Glomerular visceral epithelial cell (primary cell): ENCODE data around the gene CHD9.
"Not testable (repeated sequence)": the region's sequence is repeated elsewhere in the genome, so short reads cannot be mapped to it uniquely, and the experiment has no call there.

Source experiments
- DNase-seq: peaks from one replicate; pipeline ENCODE4 v3.0.0-alpha.2; 2016; ENCODE audit errors: extremely low spot score

The CHD9 gene

DNA sequence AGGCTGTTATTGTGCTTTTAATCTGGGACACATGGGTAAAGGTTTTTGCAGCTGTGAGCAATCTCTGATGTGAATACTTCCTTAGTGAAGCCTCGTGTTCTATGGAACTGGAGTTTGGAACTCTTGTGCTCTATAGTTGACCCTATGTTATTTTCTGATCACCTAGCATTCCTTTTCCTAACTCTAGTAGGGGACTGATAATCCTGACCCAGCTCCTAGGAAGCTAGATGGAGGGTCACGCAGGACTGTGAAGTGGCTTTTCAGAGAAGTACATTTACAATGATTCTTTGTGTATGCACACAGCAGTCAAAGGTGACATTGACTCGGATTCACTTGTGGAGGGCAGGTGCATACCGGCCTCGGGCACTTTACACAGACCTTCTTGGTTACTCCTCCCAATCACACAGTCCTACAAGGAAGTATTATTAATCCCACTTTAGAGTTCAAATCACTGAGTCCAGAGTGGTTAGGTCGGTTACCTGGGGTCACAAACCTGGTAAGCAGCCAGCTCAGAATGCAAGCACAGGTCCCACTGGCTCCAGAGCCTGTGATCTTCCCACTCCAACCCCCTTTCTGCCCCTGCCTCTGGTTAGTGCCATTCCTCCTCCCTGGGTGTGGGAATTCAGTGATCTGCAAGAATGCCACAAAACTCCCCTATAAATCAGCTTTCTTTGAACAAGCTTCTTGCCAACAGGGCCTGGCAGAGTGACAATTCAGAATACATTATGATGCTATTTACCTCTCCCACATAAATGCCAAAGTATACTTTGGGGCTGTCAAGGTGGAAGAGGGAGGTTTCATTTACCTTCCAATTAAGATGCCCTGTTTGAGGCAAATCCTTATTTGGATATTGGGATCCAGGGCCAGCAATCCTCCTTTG, 9.2 kb upstream of the CHD9 start:
- DNase-seq, result no peak

DNA sequence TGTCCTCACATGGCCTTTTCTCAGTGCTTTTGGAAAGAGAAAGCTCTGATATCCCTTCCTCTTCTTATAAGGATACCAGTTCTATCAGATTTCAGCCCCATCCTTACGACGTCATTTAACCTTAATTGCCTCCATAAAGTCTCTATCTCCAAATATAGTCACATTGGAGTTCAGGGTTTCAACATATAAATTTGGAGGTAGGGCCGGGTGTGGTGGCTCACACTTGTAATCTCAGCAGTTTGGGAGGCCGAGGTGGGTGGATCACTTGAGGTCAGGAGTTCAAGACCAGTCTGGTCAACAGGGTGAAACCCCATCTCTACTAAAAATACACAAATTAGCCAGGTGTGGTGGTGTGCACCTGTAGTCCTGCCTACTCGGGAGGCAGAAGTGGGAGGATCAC, 7.3 kb upstream of the CHD9 start:
- DNase-seq, result not testable (repeated sequence)

DNA sequence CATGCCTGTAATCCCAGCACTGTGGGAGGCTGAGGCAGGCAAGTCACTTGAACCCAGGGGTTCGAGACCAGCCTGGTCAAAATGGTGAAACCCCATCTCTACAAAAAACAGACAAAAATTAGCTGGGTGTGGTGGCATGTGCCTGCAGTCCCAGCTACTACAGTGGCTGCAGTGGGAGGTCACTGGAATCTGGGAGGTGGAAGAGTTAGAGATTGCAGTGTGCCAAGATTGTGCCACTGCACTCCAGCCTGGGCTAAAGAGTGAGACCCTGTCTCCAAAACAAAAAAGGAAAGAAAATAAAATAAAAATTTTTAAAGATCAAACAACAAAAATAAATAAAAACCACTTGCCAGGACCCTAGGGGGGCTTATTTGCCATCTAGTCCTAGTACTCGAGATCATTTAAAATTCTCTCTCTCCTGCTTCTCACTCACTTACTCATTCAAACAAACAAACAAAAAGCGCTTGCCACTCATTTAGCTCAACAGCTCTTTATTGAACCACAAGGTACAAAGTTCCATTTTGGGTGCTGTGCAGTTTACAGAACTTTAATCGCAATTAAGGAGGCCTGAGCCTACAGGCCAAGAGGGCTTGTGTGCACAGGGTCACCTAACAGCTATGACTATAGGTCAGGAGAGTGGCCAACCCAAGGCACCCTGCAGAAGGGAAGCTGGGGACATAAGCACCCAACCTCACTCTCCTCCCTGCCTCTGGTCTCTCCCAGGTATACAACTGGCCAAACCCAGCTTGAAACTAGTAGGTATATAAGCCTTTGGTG, 6.5 kb upstream of the CHD9 start:
- DNase-seq, result no peak

DNA sequence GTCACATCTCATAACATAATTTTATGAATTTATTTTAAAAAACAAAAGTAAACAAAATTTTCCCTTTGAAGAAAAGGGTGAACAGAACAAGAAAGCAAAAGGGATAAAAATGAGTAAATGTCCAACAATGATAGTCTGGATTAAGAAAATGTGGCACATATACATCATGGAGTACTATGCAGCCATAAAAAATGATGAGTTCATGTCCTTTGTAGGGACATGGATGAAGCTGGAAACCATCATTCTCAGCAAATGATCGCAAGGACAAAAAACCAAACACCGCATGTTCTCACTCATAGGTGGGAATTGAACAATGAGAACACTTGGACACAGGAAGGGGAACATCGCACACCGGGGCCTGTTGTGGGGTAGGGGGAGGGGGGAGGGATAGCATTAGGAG, 3.5 kb upstream of the CHD9 start:
- not testable (repeated sequence) for DNase-seq

DNA sequence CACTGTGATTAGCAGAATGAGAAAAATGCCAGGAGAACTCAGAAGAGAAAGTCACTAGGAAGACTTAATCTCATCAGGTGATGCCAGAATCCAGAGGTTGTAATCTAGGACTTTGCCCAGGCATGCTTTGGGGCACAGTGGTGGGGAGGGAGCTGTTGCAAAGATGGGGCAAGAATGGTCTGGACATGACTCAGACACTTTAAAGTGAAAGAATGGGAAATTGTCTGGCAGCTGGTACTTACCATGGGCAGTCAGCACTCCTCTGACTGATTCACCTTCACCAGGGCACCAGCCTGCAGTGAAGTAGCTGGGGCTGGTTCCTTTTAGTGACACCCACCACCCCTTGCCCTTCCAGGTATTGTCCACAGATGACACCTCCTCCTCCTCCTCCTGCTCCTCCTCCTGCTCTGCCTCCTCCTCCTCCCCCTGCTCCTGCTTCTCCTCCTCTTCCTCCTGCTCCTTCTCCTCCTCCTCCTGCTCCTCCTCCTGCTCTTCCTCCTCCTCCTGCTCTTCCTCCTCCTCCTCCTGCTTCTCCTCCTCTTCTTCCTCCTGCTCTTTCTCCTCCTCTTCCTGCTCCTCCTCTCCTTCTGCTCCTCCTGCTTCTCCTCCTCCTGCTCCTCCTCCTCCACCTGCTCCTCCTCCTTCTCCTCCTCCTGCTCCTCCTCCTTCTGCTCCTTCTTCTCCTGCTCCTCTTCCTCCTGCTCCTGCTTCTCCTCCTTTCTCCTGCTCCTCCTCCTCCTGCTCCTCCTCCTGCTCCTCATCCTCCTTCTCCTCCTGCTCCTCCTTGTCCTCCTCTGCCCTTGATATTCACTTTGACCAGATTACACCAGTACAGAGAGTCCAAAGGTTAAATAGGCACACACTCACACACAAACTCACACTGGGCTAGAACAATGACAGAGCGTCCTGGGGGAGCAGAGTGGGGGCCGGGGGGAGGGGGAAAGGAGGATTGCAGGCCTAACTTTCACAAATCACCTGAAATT, 2.0 kb upstream of the CHD9 start, which contains the start of gene CHD9NB:
Gene CHD9NB (minus strand): TSS at position 379 of the 983 bp plus-strand sequence. CDS start 8,739 bp downstream, outside the sequence.
- DNase-seq, result peak; percentile 83

DNA sequence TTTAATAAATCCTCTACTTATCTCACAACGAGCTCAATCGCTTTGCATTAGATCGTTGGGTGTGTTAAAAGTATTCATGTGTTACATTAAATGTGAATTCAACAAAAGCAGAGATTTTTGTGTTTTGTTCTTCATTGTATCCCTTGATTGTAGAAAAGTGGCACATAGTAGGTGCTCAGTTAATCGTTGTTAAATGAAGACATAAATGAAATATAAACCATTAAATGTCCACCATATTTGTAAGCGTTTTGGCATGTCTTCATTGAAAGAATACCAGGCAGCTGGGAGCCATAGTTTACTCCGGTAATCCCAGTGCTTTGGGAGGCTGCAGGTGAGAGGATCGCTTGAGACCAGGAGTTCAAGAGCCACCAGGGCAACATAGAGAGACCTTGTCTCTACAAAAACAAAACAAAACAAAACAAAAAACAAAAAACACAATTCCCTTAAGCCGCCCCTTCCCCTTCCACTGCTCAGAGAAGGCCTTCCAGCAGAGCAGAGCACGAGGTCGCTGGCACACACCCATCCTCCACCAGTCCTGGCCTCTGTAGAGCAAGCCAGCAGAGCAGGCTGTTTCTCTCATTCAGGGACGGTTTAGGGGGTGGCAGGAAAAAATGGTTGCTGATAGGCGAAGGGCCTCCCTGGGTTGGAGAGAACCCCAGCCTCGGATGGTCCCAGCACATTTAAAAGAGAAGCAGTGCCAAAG, 673 bp upstream of the CHD9 start:
- DNase-seq, result no peak

DNA sequence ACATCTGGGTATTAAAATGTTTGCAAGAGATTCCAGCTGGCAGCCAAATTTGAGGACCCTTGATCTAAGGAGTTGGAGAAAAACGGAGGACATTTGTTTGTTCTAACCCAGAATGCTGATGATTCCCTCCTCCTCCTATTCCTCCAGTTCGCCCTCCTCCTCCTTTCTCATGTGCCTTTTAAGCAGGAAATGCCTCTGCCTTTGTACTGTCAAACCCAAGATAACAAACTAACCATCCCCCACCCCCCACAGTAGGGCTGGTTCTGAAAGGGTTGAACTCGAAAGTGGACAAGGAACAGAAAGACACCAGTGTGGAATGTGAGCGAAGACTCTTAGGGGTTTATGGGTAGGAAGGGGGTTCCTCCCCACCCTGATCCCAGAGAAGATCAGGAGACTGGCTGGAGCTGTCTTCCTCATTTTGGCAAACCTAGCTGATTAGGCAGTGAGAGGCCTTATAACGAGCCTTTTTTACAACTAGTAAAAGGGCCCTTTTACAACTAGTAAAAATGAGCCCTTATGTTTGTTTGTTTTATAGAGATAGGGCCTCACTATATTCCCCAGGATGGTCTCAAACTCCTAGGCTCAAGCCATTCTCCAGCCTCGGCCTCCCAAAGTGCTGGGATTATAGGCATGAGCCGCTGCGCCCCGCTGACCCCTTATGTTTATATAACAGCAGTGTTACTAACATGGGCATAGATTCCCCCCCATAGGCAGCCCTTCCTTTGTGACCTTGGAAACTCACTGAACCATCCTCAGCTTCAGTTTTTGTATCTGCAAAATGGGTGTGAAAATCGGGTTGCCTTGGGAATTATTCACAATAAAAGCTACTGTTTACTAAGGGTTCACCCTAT, 975 bp downstream of the CHD9 start:
- DNase-seq, result peak; percentile 42

DNA sequence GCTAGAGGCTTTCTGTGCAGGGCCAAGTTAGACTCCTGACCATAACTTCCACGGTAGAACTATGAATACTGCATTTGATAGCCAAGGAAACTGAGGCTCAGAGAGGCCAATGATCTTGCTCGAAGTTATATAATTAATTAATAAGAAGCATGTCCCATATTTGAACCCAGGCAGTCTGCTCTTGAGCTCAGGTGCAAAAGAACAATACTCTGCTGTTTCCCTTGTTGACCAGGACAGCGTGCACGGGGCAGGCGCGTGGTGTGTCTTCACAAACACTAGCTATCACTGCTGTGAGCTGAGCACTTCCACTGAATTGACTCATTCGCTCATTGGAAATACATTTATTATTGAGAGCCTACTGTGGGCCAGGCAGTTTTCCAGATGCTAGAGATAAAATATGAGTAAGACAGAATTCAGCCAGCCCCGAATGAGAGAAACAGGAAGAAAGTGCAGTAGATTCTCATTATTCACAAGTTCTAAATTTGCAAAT, 1.6 kb downstream of the CHD9 start:
- no peak for DNase-seq

DNA sequence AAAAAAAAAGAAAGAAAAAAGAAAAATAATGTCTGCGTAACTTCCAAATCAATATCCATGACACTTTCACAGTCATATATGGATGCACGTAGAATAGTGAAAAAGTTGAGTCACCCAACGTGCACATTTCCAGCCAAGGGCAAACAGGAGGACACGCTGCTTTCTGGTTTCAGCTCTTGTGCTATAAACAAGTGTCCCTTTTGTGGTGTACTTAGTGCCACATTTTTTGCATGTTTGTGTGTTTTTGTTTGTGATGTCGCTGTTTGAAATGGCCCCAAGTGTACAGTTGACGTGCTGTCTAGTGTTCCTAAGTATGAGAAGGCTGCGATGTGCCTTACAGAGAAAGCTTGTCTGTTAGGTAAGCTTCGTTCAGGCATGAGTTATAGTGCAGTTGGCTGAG, 2.9 kb downstream of the CHD9 start:
- no peak for DNase-seq

DNA sequence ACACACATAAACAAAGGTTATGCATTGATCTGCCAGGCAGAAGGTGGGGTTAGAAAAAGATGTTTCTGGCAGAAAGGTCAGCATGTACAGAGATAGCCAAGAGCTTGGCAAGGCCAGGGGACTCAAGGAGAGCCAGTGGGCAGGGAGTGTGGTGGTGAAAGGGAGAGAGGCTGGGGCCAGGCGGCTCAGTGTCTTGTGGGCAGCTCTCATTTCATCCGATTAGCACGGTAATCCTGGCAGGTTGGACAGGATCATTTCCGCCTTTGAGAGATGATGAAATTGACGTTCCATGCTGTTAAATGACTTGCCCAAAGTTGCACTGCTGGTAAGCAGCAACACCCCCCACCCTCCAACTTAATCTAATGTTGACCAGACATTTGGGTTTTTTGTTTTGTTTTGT, 3.6 kb downstream of the CHD9 start:
- no peak for DNase-seq

DNA sequence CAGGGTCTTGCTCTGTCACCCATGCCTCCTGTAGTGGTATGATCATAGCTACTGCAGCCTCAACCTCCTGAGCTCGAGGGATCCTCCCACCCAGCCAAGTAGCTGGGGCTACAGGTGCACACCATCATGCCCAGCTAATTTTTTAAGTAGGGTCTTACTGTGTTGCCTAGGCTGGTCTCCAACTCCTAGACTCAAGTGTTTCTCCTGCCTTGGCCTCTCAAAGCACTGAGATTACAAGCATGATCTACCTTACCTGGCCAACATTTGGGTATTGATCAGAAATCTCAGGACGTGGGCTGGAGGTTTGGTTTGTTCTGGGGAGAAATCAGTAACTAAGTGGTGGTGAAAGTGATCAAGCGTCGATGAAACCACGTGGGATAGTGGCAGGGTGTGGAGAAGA, 4.1 kb downstream of the CHD9 start:
- no peak for DNase-seq

DNA sequence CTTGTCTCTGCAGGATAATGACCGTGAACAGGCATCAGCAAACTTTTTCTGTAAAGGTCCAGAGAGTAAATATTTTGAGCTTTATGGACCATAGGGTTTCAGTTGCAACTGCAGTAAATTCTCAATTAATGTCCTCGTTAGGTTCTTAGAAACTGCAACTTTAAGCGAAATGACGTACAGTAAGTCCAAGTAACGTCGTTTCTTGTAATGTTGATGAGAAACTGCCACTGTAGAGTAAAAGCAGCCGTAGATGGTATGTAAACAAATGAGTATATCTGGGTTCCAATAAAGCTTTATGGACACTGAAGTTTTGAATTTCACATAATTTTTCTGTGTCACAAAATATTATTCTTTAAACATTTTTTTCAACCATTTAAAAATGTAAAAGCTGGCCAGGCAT, 4.9 kb downstream of the CHD9 start:
- no peak for DNase-seq

DNA sequence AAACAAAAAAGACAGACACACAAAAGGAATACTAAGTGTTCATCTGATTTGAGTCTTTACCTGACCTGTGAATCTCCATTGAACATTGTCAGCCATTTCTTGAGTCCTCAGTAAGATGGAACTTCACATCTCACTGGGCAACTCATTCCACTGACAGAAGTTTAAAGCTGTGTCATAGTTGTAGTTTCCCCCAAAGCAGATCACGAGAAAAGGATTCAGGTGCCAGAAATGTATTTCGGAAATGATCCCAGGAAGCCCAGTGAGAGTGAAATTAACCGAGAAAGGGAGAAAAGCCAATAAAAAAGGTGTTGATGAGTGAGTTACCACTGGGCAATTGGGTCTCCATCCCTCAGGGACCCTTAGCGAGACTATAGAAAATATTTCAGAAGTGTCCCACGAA, 6.5 kb downstream of the CHD9 start:
- DNase-seq, result no peak

DNA sequence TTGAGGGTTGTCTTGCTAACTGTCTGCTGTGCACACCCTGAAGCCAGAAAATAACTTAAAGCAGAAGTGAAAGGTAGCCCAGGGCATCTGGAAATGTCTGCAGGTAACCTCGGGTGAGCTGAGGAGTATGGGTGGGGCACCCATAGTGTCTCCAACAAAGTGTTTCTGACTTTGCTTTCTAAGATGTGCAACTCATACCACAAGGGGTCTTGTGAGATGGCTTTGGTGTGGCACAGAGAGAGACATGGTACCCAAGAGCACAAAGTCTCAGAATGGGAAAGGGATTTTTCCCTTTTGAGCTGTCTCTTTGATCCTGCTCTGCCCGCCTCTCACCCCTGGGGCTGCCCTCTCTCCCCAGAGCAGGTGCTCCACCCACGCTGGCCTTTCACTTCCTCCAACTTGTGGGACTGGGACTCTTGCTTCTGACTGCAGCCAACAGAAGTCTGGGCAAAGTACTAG, 6.9 kb downstream of the CHD9 start:
- no peak for DNase-seq

DNA sequence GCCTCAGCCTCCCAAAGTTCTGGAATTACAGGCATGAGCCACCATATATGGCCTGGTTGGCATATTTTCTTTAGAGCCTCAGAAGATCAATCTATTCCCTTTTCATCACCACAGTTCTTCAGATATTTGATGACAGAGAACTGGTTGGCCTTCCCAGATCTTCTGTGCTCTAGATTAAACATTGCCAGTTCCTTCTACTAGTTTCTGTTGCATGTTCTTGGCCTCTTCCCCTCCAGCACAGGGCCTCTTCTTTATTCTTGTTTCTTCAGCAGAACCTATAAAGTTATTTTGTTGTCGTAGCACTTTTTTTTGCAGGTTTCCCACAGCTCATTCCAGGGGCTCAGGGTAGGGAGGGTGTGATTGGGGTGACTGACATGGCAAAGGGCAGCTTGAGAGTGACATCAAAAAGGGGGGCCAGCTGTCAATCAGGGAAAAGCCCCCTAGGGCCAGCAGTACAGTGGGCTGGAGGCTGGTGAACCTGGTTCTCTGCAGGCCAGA, 9.3 kb downstream of the CHD9 start:
- no peak for DNase-seq

DNA sequence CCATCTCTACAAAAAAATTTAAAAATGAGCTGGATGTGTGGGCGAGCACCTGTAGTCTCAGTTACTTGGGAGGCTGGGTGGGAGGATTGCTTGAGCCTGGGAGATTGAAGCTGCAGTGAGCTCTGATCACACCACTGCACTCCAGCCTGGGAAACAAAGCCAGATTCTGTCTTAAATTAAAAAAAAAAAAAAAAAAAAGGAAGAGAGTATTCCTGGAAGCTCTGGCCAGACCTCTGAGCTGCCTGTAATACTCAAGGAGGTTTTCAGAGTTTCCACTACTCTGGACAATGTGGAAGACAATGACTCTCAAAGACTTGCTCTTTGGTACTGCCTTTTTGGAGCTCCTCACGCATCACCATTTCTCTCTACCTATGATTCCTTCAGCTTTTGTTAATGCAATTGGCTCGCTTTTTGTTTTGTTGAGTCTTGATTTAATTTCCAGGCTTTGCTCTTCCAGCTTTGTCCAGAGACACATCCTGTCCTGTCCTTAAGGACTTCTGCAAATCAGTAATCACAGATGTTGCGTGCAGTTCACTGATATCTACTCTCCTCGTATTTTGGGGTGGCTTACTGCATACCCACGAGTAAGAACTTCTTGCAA, 10.8 kb downstream of the CHD9 start:
- DNase-seq, result no peak

DNA sequence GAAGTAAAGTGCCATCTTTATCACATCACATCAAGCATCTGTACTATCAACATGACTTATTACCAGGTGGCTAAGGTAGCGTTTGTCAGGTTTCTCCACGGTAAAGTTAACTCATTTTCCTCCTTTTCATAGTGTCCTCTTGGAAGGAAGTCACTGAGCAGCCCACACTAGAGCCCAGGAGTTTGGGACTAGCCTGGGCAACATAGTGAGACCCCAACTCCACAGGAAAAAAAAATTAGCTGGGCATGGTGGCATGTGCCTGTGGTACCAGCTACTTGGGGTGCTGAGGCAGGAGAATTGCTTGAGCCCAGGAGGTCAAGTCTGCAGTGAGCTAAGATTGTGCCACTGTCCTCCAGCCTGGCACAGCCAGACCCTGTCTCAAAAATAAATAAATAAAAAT, 12.9 kb downstream of the CHD9 start:
- DNase-seq, result no peak

DNA sequence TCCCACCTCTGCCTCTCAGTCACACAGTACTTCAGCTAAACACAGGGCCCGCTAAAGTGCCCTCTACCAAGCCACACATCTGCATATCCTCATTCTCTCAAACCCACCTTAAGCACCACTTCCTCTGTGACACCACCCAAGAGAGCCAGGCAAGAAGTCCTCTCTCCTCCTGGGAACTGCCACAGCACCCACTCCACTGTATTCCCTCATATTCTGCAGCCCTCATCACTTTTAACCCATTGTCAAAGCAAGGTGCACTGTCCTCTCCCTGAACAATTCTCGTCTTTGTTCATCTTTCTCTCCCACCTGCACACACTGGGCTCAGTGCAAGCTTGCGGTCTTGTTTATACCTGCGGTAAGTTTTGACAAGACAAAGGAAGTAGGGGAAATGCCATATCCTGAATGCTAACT, 13.6 kb downstream of the CHD9 start:
- DNase-seq, result no peak

DNA sequence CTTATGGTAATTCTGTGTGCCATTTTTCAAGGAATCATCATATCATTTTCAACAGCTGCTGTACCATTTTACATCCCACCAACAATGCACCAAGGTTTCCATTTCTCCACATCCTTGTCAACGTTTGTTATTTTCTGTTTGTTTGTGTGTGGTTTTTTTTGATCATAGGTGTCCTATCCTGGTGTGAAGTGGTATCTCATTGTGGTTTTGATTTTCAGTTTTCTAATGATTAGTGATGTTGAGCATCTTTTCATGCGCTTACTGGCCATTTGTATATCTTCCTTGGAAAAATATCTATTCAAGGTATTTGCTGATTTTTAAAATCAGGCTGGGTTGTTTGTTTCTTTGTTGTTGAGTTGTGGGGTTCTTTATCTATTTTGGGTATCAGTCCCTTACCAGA, 15.0 kb downstream of the CHD9 start:
- DNase-seq, result no peak
